OCI-LY3 (cell line): ENCODE measurements around the gene MYBPHL.

Experiments
- CTCF ChIP-seq: fragments of 200-600, 300-600 bp; sonication (generic); IDR thresholded peaks from 2 replicates; pipeline ENCODE4 v1.5.1; 2014; ENCODE audit warnings: antibody characterized with exemption, low read length, low read depth
- EZH2phosphoT487 ChIP-seq: fragments of 200-600 bp; shearing (Covaris generic); IDR thresholded peaks from 2 replicates; pipeline ENCODE4 v1.6.1; 2018; ENCODE audit warnings: antibody characterized with exemption, mixed run types, low read depth

DNA sequence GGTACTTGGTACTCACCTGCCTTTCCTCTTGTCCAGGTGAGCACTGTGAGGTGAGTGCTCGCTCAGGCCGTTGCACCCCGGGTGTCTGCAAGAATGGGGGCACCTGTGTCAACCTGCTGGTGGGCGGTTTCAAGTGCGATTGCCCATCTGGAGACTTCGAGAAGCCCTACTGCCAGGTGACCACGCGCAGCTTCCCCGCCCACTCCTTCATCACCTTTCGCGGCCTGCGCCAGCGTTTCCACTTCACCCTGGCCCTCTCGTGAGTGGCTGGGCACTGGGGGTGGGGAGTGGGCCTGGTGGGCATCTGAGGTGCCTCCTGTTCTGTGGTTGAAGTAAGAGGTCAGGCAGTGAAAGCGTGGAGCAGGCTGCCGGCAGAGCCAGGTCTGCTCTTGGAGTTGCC lies 45.8 kb downstream of the MYBPHL start:
- no peak for TF ChIP-seq CTCF
- TF ChIP-seq EZH2phosphoT487, result no peak
